ENCODE results near the gene BAX.

Gene BAX

GRCh38 chr19:48933382-48933932 lies 21.2 kb upstream of the BAX start, which contains the start of gene DHDH:
Gene DHDH, plus strand, starts transcription at chr19:48933699. Its CDS starts 23 bp downstream, at chr19:48933722.
- peak; percentile 94 for DNase-seq

- no peak for DNase-seq
These were observed 19.8 kb upstream of the BAX start for GRCh38 chr19:48934837-48935236.

GRCh38 chr19:48935864-48936263 lies 18.8 kb upstream of the BAX start:
- DNase-seq = no peak

GRCh38 chr19:48938256-48938655 lies 16.4 kb upstream of the BAX start:
- no peak for DNase-seq

- DNase-seq = no peak
These were observed 13.8 kb upstream of the BAX start for GRCh38 chr19:48940902-48941301.

- DNase-seq = no peak
These were observed 11.6 kb upstream of the BAX start for GRCh38 chr19:48943081-48943480.

GRCh38 chr19:48945415-48945814 lies 9.3 kb upstream of the BAX start:
- no peak for DNase-seq

GRCh38 chr19:48945817-48946216 lies 8.9 kb upstream of the BAX start:
- no peak for DNase-seq

GRCh38 chr19:48946463-48947257 lies 8.0 kb upstream of the BAX start:
- DNase-seq = no peak

GRCh38 chr19:48947258-48947542 lies 7.5 kb upstream of the BAX start:
- no peak for DNase-seq

- DNase-seq = no peak
These were observed 4.5 kb upstream of the BAX start for GRCh38 chr19:48950159-48950558.

- DNase-seq = no peak
These were observed 3.7 kb upstream of the BAX start for GRCh38 chr19:48950830-48951519.

- no peak for DNase-seq
These were observed 1.5 kb upstream of the BAX start for GRCh38 chr19:48953141-48953540.

GRCh38 chr19:48953990-48954594 lies 583 bp upstream of the BAX start:
- DNase-seq = no peak

- DNase-seq = no peak
These were observed 758 bp downstream of the BAX start for GRCh38 chr19:48955308-48955958.

GRCh38 chr19:48958006-48958405 lies 3.3 kb downstream of the BAX start:
- no peak for DNase-seq

GRCh38 chr19:48959341-48960239 lies 4.9 kb downstream of the BAX start:
- no peak for DNase-seq

- no peak for DNase-seq
These were observed 6.5 kb downstream of the BAX start for GRCh38 chr19:48961051-48961649.

- DNase-seq = no peak
These were observed 7.0 kb downstream of the BAX start for GRCh38 chr19:48961673-48962028.

GRCh38 chr19:48962029-48962848 lies 7.6 kb downstream of the BAX start:
- peak; percentile 74 for DNase-seq

- no peak for DNase-seq
These were observed 8.1 kb downstream of the BAX start for GRCh38 chr19:48962849-48963165.
